Measurements from ENCODE around the gene NKAIN4. TPM values are rescaled to one million over a fixed set of nuclear protein-coding genes. Genes with fewer than 3 reads are reported as not detected.

Gene NKAIN4
- total and polyA plus RNA-seq, 2 experiments from 2014 or later = 13.5 to 21.0 TPM

DNA sequence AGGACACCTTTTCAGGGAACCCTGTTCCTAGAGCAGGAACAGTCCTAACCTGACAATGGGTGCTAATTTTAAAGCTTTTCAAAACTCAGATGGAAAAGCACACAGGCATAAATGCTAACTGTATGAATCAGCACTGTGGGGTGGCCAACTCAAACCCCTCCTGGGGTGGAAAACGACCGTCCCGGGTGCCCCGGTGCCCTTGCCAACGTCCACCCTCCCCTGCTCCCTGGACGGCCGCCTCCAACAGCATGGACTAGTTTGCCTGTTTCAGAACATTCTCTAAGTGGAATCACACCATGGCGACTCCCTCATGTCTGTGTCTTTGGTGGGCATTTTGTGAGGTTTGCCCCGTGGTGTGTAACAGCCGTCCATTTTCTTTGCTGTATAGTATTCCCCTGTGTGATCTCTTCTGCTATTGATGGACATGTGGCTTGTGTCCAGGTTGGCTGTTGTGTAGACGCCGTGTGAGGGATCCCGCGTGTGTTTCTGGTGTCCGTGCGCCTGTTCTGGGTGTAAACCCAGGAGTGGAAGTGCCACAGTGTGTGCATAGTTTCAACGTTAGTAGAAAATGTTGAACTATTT is 44.6 kb upstream of the NKAIN4 start:
- H3K27me3 ChIP-seq = peaks cover 10% of the 10 kb centered on the region
- WGBS (ENCODE audit: low lambda C conversion rate, missing lambda C conversion rate) = 90% methylated on average over 17 of the region's 17 CpGs
- H3K79me2 ChIP-seq = no peaks in the 10 kb centered on the region

GRCh38 chr20:63297796-63298572 is 43.7 kb upstream of the NKAIN4 start:
- no peak for TF ChIP-seq EZH2phosphoT487 (IDR thresholded peaks at IDR 0.05; ENCODE audit: low read depth, severe bottlenecking, unreplicated experiment)
- TF ChIP-seq, protein P1, sequence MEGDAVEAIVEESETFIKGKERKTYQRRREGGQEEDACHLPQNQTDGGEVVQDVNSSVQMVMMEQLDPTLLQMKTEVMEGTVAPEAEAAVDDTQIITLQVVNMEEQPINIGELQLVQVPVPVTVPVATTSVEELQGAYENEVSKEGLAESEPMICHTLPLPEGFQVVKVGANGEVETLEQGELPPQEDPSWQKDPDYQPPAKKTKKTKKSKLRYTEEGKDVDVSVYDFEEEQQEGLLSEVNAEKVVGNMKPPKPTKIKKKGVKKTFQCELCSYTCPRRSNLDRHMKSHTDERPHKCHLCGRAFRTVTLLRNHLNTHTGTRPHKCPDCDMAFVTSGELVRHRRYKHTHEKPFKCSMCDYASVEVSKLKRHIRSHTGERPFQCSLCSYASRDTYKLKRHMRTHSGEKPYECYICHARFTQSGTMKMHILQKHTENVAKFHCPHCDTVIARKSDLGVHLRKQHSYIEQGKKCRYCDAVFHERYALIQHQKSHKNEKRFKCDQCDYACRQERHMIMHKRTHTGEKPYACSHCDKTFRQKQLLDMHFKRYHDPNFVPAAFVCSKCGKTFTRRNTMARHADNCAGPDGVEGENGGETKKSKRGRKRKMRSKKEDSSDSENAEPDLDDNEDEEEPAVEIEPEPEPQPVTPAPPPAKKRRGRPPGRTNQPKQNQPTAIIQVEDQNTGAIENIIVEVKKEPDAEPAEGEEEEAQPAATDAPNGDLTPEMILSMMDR (IDR thresholded peaks at IDR 0.05; ENCODE audit: poor library complexity) = no peak
- no peak for TF ChIP-seq EZH2 (IDR thresholded peaks at IDR 0.05; ENCODE audit: borderline replicate concordance)
- no peak overlapping the region for H3K27ac ChIP-seq
- 89% methylated on average over 11 of the region's 16 CpGs for WGBS (ENCODE audit: low lambda C conversion rate, missing lambda C conversion rate)

More for the DNA sequence above, 44.6 kb upstream of the NKAIN4 start:
- no peaks in the 10 kb centered on the region for H3K36me3 ChIP-seq (replicated peaks; ENCODE audit: insufficient read depth, low read depth)
- H3K9me3 ChIP-seq (ENCODE audit: low read depth) = no peaks in the 10 kb centered on the region
- no peak overlapping the region for H2AFZ ChIP-seq
- no peak overlapping the region for H3K4me3 ChIP-seq
- TF ChIP-seq, protein P1 (IDR thresholded peaks at IDR 0.05; ENCODE audit: poor library complexity) = no peak
- TF ChIP-seq EZH2 (IDR thresholded peaks at IDR 0.05; ENCODE audit: borderline replicate concordance) (no peak), EZH2phosphoT487 (IDR thresholded peaks at IDR 0.05; ENCODE audit: low read depth, severe bottlenecking, unreplicated experiment) (no peak)
- H3K4me1 ChIP-seq (ENCODE audit: insufficient read depth) = no peaks in the 10 kb centered on the region
- H3K9me2 ChIP-seq (replicated peaks; ENCODE audit: insufficient read depth) = no peaks in the 10 kb centered on the region
- no peak overlapping the region for H3K27ac ChIP-seq
- no peak overlapping the region for H3K4me2 ChIP-seq
- DNase-seq (ENCODE audit: low spot score) = no peak
- no peaks in the 10 kb centered on the region for H4K20me1 ChIP-seq (ENCODE audit: insufficient read depth, poor library complexity, severe bottlenecking)

GRCh38 chr20:63297371-63297781 is 43.1 kb upstream of the NKAIN4 start:
- WGBS (ENCODE audit: low lambda C conversion rate, missing lambda C conversion rate) = 91% methylated on average over 9 of the region's 11 CpGs

More at GRCh38 chr20:63297796-63298572, 43.7 kb upstream of the NKAIN4 start:
- Histone ChIP-seq H3K4me1 (ENCODE audit: insufficient read depth) (no peaks in the 10 kb centered on the region), H3K79me2 (no peaks in the 10 kb centered on the region), H3K4me3 (no peak overlapping the region), H2AFZ (no peak overlapping the region), H3K36me3 (replicated peaks; ENCODE audit: insufficient read depth, low read depth) (no peaks in the 10 kb centered on the region), H3K9me3 (ENCODE audit: low read depth) (no peaks in the 10 kb centered on the region), H3K27me3 (peaks cover 10% of the 10 kb centered on the region), H3K9me2 (replicated peaks; ENCODE audit: insufficient read depth) (no peaks in the 10 kb centered on the region), H3K4me2 (no peak overlapping the region), H4K20me1 (ENCODE audit: insufficient read depth, poor library complexity, severe bottlenecking) (no peaks in the 10 kb centered on the region)
- DNase-seq (ENCODE audit: low spot score) = no peak

More at GRCh38 chr20:63297371-63297781, 43.1 kb upstream of the NKAIN4 start:
- Histone ChIP-seq H3K9me2 (replicated peaks; ENCODE audit: insufficient read depth) (no peaks in the 10 kb centered on the region), H4K20me1 (ENCODE audit: insufficient read depth, poor library complexity, severe bottlenecking) (no peaks in the 10 kb centered on the region), H3K4me1 (ENCODE audit: insufficient read depth) (no peaks in the 10 kb centered on the region), H3K27ac (no peak overlapping the region), H3K4me2 (no peak overlapping the region), H3K27me3 (peaks cover 10% of the 10 kb centered on the region), H2AFZ (no peak overlapping the region), H3K36me3 (replicated peaks; ENCODE audit: insufficient read depth, low read depth) (no peaks in the 10 kb centered on the region), H3K9me3 (ENCODE audit: low read depth) (no peaks in the 10 kb centered on the region), H3K79me2 (no peaks in the 10 kb centered on the region), H3K4me3 (no peak overlapping the region)
- DNase-seq (ENCODE audit: low spot score) = no peak
- TF ChIP-seq EZH2phosphoT487 (IDR thresholded peaks at IDR 0.05; ENCODE audit: low read depth, severe bottlenecking, unreplicated experiment) (no peak), EZH2 (IDR thresholded peaks at IDR 0.05; ENCODE audit: borderline replicate concordance) (no peak)
- TF ChIP-seq, protein P1 (IDR thresholded peaks at IDR 0.05; ENCODE audit: poor library complexity) = no peak
